Measurements from ENCODE around the gene OR8G1. TPM values are rescaled to one million over a fixed set of nuclear protein-coding genes. Genes with fewer than 3 reads are reported as not detected.

OR8G1 gene
- total and polyA plus RNA-seq, 2 of the 8 experiments (the other 6 are each of a cell fraction or from before 2014, with no cell fraction given): not detected

- TF ChIP-seq GTF2F1 (IDR thresholded peaks at IDR 0.05; ENCODE audit: borderline replicate concordance, low read depth, low read length): no peak
- TF ChIP-seq TAF7 (optimal IDR thresholded peaks at IDR 0.05; ENCODE audit: borderline replicate concordance, low read depth, low read length): no peak
- no peak for TF ChIP-seq HDAC2 (IDR thresholded peaks at IDR 0.05; ENCODE audit: borderline replicate concordance in 1 of 2, low read depth in 2 of 2, low read length in 2 of 2)
Observed at GRCh38 chr11:124210421-124210820, 30.5 kb upstream of the OR8G1 start (continued).

Data from H1 (cell line).